T-helper 2 cell treated with Interferon-gamma antibody and Interleukin-4, amounts not matched to agents 100 ng/mL and 5 ng/mL, for 36 hours (primary cell): ENCODE measurements around the gene GPM6B. TPM values are rescaled to one million over a fixed set of nuclear protein-coding genes. Genes with fewer than 3 reads are reported as not detected.

Experiments used
- intact Hi-C: fragments of 100-400 bp; cut with micrococcal nuclease; formaldehyde crosslinking; loops from one replicate; pipeline ENCODE4 v1.15.1; 2023
- total RNA-seq: library from RNA; stranded (reverse); gene quantifications from 2 replicates; pipeline ENCODE4 v1.2.3, GENCODE V29; 2022

GPM6B gene
- total RNA-seq, 1 donor from 2014 or later = not detected

DNA sequence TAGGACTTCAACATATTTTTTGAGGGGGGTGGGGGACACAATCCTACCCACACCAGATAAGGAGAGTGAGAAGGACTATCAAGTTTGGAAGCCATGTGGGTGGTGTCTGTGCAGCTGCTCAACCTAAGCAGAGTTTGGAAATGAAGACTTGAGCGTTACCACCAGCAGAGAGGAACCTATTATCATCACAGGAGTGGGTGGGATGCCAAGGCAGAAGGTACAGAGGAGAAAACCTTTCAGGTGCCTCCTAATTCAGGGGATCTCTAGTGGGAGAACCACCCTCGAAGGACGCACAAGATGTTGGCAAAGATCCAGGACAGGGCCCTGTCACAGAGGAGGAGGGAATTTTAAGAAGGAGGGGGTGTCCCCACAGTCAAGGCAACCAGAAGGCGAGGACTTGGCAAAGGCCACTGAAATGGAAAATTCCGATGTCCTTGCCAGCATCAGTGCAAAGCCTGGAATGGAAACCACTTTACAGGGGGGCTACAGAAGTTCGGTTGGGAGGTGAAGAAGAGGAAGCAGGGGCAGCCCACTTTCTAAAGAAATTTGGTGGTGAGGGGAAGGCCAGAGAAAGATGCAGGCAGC, 8.4 kb upstream of the GPM6B start:
- intact Hi-C loops = no loop called here

DNA sequence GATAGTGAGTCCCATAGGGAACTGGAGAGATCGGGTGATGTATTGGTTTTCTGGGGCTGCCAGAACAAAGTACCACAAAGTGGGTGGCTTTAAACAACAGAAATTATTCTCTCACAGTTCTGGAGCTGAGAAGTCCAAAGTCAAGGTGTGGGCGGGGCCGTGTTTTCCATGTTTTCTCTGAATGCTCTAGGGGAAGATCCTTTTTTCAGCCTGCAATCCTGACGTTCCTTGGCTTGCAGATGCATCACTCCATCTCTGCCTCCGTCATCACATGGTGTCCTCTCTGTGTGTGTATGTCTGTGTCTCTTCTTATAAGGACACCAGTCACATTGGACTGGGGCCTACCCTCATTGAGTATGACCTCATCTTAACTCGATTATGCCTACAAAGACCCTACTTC, 7.9 kb upstream of the GPM6B start:
- intact Hi-C loops = no loop called here

DNA sequence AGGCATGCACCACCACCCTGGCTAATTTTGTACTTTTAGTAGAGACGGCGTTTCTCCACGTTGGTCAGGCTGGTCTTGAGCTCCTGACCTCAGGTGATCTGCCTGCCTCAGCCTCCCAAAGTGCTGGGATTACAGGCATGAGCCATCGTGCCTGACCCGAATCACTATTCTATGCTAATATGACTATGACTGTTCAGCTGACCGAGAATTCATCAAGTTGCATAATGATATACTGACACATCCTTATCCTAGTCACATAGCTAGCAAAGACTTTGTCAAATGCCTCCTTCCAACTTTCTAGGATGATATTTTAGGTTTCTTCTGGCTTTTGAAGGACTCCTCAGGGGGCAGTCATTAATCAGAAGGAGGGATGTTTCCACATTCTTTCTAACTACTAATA, 4.8 kb upstream of the GPM6B start:
- intact Hi-C loops = no loop called here

DNA sequence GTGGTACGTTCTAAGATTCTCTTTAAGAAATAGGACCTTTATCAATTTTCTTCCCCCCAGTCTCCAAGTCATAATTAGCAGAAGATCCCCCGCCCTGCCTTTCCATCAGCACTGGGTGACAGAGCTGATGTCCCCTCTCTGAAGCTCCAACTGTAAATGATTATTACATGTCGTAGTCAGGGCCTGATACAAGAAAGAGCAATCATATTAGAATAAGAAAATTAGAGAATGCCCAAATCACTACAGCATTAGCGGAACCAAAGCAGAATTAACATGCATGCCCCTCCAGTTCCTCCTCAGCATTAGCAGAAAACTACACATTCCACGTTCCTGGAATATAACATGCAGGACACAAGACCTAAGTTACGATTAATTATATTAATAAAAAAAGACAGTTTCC, 717 bp downstream of the GPM6B start:
- intact Hi-C loops = no loop called here

DNA sequence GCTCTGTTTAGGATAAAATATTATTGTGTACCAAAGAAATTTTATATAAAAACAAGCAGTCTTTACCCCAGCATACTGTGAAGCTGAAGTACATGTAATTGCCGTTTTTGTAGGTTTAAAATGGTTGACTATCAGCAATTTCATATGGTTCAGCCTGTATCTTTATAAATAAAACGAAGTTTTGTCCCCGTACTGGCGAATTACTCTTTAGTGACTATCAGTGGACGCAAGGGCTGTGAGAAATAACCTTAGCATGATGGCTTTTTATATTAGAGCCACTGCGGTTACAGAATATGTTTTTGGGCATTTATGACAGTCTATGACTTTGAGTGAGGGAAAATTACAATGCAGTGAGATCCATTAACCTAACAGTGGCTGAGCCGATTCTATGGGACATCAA, 1.2 kb downstream of the GPM6B start:
- intact Hi-C loops = no loop called here

DNA sequence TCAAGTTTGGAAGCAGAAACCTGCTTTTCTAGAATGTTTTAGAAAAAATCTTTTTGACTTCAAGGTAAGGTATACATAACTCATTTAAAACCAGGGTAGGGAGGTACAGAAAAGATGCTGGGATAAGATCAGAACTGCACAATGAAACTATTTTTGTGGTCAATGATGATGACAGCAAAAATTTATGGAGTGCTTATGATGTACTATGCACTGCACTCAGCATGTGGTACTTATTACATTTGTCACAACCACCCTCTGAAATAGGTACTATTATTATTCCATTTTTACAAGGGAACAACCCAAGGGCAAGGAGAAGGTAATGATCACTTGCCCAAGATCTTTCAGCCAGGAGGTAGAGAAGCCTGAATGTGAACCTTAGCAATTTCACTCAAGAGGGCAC, 8.0 kb downstream of the GPM6B start:
- intact Hi-C loops = no loop called here

DNA sequence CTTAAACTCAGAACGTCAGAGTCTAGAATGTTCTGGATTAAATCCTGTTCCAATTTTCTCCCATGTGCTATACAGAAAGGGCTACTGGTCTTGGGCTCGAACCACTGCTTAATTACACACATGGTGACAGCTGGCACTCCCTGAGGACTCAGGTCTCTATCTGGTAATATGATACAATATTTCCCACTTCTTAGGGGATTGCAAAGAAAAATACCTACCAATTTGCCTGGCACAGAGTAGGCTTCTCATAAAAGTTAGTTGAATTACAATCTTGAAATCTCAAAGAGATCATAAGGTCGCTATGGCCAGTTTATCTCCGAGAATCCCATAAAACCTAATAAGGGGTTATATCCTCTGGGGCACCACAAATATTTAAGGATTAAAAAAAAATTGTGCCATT, 8.6 kb downstream of the GPM6B start:
- intact Hi-C loops = no loop called here

DNA sequence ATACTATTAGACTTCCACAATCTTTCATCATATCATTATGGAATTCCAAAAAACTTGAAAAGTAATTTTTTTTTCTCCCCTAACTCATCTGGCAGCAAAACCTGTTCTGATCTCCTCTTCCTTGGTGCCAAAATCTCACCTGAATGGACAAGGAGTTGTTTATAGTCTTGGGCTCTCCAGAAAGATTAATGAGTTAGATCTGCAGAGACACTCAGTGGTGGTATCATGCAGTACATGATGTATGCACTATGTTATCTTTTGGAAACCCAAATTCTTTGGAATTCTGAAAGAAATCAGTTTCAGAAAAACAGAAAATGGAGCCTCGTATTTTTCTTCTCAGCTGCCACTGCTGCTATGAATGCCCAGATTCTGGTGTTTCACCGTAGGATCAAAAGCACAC, 11.7 kb downstream of the GPM6B start:
- intact Hi-C loops = no loop called here

DNA sequence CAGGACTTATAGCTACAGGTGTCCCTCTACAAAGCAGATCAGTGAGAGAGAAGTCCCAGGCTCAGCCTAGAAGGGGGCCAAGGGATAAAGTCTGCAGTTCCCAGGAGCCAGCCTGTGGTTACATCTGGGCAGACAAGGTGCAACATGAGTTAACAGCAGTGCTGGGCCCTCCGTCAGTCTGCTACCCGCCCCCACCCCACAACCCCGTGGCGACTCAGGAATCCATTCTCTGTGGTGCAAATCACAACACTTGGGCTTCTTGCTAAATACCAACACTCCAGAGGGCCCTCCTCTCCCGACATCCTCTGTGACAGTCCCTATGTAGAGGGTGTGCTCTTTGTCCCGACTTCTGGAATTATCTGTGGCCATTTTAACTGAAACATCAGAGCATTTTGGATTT, 13.8 kb downstream of the GPM6B start:
- intact Hi-C loops = no loop called here

DNA sequence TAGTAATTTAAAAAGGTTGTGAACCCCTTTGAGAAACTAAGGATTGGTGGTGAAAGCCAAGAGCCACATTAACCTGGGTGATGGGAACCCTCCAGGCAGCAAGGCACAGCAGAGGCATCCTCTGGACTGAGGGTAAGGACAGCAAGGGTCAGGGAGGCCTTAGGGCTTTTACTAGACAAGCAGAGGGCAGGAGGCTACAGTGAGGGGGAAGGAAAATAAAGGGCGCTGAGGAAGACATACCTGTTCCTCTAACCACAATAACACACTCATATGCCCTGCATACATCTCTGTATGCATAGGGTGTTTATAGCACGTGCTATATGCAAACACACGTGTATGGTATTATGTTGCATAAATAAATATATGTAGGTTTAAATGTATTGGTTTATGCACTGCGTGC, 18.7 kb downstream of the GPM6B start:
- intact Hi-C loops = no loop called here

DNA sequence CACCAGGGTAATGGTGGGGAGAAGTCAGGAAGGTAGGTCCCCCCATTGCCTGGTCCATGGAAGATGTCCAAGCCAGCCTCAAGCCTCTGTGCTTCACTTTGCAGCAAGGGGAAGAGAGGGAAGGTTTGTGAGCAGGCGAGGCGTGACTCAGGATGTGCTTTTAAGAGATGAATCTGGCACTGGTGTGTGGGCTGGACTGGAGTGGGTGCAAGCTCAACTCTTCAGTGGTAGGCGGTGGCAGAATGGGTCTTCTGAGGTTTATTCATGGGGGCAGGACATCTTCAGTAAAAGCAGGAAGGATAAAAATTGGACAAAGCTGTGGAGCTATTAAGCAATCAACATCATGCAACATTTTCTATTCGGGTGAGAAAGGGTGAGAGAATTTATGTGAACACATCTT, 19.4 kb downstream of the GPM6B start:
- intact Hi-C loops = no loop called here

DNA sequence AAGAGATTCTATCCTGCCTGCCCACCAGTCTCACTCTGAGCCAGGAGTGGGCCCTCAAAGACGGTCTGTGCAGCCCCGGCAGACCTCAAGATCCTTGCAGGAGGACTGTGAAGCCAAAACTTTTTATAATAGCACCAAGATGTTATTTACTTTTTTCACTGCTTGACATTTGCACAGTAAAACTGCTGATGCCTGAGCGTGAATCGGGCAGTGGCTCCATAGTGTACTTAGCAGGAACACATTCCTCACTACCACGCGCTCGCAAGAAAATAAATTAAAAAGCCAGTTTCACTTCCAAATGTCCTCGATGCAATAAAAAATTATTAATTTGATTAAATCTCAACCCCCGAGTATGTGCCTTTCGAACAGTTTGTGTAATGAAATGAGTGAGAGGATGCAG, 22.5 kb downstream of the GPM6B start:
- intact Hi-C loops = no loop called here

DNA sequence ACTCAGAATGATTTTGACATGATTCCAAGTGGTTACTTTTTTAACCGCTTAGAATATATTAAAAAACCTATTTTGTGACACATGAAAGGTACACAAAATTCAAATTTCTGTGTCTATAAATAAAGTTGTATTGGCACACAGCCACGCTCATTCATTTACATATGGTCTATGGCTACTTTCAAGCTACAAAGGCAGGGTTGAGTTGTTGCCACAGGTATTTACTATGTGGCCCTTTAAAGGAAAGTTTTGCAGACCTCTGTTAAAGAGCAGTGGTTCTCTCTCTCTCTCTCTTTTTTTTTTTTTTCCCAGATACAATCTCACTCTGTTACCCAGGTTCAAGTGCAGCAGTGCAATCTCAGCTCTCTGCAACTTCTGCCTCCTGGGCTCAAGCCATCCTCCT, 23.0 kb downstream of the GPM6B start:
- intact Hi-C loops = no loop called here

DNA sequence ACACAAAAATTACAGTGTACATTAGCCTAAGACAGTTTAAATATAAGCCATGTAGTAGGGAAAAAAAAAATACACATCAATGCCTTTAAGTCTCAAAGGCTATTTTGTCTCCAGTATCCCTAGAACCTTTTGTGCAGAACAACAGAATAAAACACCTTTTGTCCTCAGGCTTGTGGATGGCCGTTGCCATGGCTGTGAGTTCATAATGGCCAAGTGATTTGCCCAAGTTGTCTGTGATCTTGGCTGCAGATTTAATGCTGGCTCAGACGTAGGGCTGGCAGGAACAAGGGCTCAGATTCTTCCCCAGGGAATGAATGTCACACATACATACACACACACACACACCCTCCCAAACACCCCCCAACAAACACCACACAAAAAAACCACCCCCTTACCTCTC, 25.3 kb downstream of the GPM6B start:
- intact Hi-C loops = no loop called here

DNA sequence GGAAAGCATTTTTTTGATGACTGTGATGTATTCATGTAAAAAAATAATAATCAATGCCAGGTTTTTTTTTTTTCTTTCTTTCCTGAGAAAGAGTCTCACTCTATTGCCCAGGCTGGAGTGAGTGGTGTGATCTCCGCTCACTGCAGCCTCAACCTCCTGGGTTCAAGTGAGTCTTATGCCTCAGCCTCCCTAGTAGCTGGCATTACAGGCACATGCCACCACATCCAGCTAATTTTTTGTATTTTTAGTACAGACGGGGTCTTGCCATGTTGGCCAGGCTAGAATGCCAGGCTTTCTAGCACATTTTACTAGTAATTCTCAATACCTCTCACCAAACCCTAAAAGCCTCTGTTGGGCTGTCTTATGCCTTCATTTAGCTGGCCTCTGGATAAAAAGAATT, 25.7 kb downstream of the GPM6B start:
- intact Hi-C loops = no loop called here

DNA sequence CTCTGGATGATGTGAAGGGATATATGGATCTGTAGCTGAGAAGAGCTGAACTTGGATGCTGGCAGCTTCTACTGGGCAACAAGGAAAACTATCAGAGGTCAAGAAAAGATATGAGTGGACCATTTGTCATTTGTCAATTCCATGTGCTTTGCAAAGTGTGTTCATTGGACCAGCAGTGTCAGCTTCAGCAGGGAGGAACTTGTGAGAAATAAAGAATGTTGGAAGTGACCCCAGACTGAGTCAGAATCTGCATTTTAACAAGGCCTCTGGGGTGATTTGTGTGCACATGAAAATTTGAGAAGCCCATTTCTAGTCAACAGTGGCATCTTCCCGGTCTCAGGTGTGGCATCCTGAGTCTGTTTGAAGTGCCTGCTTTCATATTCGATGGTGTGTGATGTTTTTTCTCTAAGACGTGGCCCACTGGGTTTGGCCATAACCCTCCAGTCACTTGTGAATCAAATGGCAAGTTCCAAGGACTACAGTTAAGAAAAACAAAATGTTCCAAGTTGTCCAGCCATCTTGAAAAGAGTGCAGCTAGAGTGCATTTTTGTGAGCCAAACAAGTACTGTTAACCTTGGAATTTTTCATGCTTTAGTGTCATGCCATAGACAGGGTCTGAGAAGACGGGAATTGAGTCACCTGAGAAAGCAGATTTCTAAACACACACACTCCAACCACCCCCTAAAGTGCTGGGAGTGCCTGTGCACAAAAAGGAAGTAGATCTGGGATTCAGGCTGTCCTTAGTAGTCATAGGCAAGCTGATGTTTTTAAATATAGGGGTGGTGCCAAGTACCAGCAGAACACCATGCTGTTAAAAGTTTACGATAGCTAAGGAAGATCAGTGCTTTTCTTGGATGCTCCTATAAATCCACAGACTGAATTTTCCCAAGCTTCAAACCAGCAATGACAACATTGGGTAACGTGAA, 26.4 kb downstream of the GPM6B start:
- intact Hi-C loops = no loop called here

DNA sequence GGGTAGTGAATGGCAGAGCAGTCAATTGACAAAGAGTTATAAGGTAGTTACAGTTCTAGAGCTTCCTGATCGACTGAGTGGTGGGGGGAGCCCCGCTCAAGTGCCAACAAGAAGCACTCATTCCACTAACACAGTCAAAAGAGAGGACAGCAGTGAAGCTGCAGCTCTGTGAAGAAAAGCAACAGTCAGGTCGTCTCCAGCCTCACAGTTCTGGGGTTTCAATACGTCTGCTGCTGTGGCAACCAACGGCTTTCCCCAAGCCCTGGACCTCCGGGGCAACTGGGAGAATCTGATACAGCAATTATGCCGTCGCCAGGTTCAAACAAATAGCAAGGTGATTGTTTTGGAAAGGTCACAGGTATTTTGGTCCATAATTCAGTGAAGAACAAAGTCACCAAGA, 30.8 kb downstream of the GPM6B start:
- intact Hi-C loops = no loop called here

DNA sequence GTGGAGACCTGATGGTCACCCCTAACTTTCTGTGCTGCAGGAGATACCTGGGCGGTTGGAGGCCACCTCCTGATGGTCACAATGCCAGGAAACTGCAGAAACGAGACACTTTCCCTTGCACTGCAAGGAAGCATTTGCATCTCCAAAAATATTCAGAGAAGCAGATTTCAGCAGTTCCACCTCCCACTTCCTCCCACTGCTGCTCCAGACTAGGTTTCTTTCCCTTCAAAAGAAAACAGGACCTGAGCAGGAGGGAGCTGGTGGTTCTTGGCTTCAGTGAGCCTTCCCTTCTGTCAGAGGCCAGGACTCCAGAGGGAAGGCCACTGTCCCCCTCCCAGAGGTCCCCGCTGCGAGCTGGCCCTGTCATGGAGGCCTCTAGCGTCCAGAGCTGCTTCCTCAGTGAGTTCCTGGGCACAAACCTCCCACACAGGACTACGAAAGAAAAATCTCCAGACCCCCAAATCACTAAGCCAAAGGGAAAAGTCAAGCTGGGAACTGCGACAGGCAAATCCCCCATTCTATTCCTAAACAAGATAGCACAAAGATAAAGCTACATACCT, 35.9 kb downstream of the GPM6B start:
- intact Hi-C loops = no loop called here

DNA sequence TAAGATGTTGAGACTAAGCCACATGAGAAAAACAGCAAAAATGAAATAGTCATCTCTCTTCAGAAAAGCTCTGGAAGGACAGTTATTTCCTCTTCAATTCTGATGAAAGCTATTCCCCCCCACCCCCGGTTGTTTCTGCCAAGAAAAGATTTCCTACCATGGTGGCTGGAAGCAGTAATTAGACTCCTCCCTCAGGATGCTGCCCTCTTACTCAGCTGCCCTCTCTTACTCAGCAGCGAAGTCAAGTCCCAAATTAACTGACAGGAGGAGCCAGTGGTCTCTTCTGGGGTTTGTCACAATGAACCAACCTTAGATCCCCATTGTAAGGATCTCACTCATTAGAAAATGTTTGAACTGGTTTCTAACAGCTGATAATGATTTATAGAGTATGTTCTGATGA, 38.0 kb downstream of the GPM6B start:
- intact Hi-C loops = no loop called here

DNA sequence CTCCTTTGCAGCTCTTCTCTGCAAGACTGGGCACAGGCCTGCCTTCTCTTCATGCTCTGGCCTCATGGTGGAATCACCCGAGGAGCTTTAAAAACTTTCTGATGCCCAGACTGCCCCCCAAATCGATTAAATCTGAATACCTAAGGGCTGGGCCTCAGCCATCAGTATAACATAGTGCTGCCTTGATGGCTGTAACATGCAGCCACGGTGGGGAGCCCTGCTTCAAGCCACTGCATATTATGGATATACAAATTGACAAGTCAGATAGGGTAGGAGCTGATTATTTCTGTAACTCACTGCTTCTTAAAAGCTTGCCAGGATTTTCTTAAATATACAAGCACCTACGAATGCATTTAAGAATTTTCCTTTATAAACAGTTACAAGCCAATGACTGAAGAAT, 40.5 kb downstream of the GPM6B start:
- intact Hi-C loops = no loop called here

DNA sequence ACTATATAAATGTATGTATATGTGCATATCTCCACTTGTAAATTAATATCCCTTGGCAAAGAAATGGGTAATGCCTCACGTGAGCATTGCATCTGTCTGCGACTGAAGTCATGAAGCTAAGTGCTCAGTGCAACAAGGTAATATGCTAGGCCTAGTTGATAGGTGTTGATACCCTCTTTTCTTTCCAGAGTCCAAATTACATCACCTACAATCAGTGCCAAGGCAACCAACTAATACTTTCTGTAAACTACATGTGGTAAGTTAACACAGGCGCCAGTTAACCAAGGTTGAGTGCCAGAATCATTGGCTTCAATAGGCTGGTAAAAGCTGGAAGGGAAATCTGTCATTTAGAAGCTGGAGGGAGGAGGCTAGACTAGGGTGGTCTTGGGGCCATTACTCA, 41.1 kb downstream of the GPM6B start:
- intact Hi-C loops = no loop called here

DNA sequence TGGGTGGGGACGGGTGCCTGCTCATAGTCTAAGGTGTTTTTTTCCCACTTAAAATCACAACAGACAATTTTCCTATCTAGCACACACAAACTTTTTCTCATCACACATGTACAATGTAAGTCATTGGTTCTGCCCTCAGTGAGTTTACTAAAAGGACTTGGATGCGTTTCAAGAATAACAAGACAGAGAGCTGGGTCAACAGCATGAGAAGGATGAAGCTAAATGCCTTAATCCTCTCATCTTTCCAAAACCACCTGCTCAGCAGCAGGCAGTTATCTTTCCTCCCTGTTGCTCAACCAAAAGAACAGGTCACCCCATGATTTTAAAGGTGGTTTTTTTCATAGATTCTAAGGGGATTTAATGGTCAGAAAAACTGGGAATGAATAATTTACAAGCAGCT, 42.2 kb downstream of the GPM6B start:
- intact Hi-C loops = no loop called here

DNA sequence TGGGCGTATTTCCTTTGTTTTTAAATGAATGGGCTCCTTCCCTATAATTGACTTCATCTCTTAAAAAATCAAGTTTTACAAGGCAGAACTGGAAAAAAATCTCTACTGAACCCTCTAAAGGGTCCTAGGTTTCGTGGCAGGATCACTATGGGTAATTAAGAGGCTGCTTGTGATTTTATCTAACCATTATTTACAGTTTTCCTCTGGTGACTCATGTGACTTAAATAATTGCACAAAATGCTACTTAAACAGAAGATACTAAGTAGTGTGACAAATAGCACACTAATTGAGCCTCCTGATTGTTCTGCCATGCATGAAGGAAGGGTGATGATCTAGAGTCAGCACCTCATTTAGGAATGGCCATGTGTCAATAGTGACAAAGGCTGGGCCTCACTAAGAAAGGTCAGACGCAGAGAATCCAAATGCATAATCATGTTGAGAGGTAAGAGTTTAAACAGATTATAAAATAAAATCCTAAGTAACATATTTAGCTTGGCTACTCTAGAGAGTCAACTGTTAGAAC, 46.8 kb downstream of the GPM6B start:
- intact Hi-C loops = no loop called here
